ENCODE data around the gene JMJD1C.

Gene JMJD1C

DNA sequence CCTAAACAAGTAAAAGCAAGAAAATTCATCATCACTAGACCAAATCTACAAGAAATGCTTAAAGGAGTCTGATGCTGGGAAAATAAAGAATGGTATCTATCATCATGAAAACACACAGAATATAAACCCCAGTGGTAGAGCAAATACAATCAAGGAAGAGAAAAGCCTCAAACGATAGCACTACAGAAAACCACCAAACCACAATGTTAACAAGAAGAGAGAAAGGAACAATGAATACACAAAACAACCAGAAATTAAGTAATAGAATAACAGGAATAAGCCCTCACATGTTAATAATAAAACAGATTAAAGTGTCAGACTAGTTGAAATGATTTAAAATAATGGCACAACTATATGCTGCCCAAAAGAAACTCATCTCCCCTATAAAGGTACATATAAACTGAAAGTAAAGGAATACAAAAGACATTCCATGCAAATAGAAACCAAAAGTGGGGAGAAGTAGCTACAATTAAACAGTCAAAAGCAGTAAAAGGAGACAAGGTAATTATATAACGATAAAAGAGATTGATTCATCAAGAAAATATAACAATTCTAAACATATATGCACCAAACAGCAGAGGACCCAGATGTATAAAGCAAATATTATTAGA, 77.3 kb downstream of the JMJD1C start:
- DNase-seq: peak; percentile 45
- no peak overlapping the region for H3K4me3 ChIP-seq (ENCODE audit: insufficient read depth in 1 of 2, low read depth in 1 of 2, low read length in 2 of 2)
- H4K8ac ChIP-seq (ENCODE audit: low read length): no peak overlapping the region
- no peak overlapping the region for H3K4ac ChIP-seq (ENCODE audit: low read depth in 1 of 2, low read length in 2 of 2)
- H3K4me1 ChIP-seq (ENCODE audit: control insufficient read depth, insufficient read depth, low read depth, low read length): peaks cover 5% of the 10 kb centered on the region
- no peak overlapping the region for H2AFZ ChIP-seq (ENCODE audit: low read depth, low read length)
- H2BK12ac ChIP-seq (ENCODE audit: low read length in 2 of 2): no peak overlapping the region
- H4K91ac ChIP-seq (ENCODE audit: low read length): no peak overlapping the region
- H3K27me3 ChIP-seq (ENCODE audit: control insufficient read depth in 1 of 2, insufficient read depth in 1 of 2, low read length in 2 of 2): no peaks in the 10 kb centered on the region
- peaks cover 3% of the 10 kb centered on the region for H3K79me1 ChIP-seq (replicated peaks; ENCODE audit: low read length, poor library complexity, severe bottlenecking)
- H2AK5ac ChIP-seq (ENCODE audit: low read length, severe bottlenecking): no peak overlapping the region
- WGBS: no CpG with 5 or more reads among the region's 2 CpGs
- H2BK5ac ChIP-seq (ENCODE audit: low read depth, low read length, poor library complexity, severe bottlenecking): peak overlapping the region; percentile 25
- H3K14ac ChIP-seq (ENCODE audit: low read length in 2 of 2): no peak overlapping the region
- H3K36me3 ChIP-seq (ENCODE audit: control insufficient read depth in 1 of 2, insufficient read depth in 2 of 2, low read depth in 1 of 2, low read length in 2 of 2): no peaks in the 10 kb centered on the region
- H3K27ac ChIP-seq (ENCODE audit: low read length, poor library complexity, severe bottlenecking): no peak overlapping the region
- H3K18ac ChIP-seq (ENCODE audit: low read depth in 1 of 2, low read length in 2 of 2): no peak overlapping the region
- H2BK15ac ChIP-seq (ENCODE audit: low read depth, poor library complexity, severe bottlenecking): no peak overlapping the region
- no peak overlapping the region for H3K4me2 ChIP-seq (ENCODE audit: low read length, poor library complexity, severe bottlenecking)
- H3K23ac ChIP-seq (ENCODE audit: low read length in 2 of 2): no peak overlapping the region
- H3K9me3 ChIP-seq (ENCODE audit: control insufficient read depth, low read length): peaks cover 7% of the 10 kb centered on the region
- no peak overlapping the region for H2BK120ac ChIP-seq (ENCODE audit: low read depth, low read length)
- no peak overlapping the region for H3K9ac ChIP-seq (ENCODE audit: low read length)

DNA sequence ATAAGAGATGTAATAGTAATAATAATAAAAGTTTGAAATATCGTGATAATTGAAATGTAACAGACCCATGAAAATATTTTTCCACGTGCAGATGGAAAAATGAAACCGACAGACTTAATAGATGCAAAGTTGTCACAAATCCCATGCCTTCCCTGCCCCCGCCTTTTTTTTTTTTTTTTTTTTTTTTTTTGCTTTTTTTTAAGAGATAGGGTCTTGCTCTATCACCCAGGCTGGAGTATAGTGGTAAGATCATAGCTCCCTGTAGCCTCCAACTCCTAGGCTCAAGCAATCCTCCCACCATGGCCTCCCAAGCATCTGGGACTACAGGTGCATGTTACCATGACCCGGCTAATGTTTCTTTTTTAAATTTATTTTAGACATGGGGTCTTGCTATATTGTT, 80.5 kb downstream of the JMJD1C start:
- H3K9me3 ChIP-seq (ENCODE audit: control insufficient read depth, low read length): no peaks in the 10 kb centered on the region
- H3K4me1 ChIP-seq (ENCODE audit: control insufficient read depth, insufficient read depth, low read depth, low read length): peaks cover 5% of the 10 kb centered on the region
- no peak overlapping the region for H3K4me3 ChIP-seq (ENCODE audit: insufficient read depth in 1 of 2, low read depth in 1 of 2, low read length in 2 of 2)
- H3K9ac ChIP-seq (ENCODE audit: low read length): no peak overlapping the region
- no peak overlapping the region for H4K91ac ChIP-seq (ENCODE audit: low read length)
- H3K27me3 ChIP-seq (ENCODE audit: control insufficient read depth in 1 of 2, insufficient read depth in 1 of 2, low read length in 2 of 2): no peaks in the 10 kb centered on the region
- H2BK5ac ChIP-seq (ENCODE audit: low read depth, low read length, poor library complexity, severe bottlenecking): no peak overlapping the region
- H2BK12ac ChIP-seq (ENCODE audit: low read length in 2 of 2): no peak overlapping the region
- peaks cover 7% of the 10 kb centered on the region for H3K79me1 ChIP-seq (replicated peaks; ENCODE audit: low read length, poor library complexity, severe bottlenecking)
- no peak overlapping the region for H2BK120ac ChIP-seq (ENCODE audit: low read depth, low read length)
- no peak overlapping the region for H3K27ac ChIP-seq (ENCODE audit: low read length, poor library complexity, severe bottlenecking)
- no peak overlapping the region for H4K8ac ChIP-seq (ENCODE audit: low read length)
- no peak overlapping the region for H3K23ac ChIP-seq (ENCODE audit: low read length in 2 of 2)
- H3K14ac ChIP-seq (ENCODE audit: low read length in 2 of 2): no peak overlapping the region
- H3K36me3 ChIP-seq (ENCODE audit: control insufficient read depth in 1 of 2, insufficient read depth in 2 of 2, low read depth in 1 of 2, low read length in 2 of 2): no peaks in the 10 kb centered on the region
- WGBS: 92% methylated on average over 3 of the region's 5 CpGs
- H3K4me2 ChIP-seq (ENCODE audit: low read length, poor library complexity, severe bottlenecking): no peak overlapping the region
- no peak overlapping the region for H2AK5ac ChIP-seq (ENCODE audit: low read length, severe bottlenecking)
- H3K18ac ChIP-seq (ENCODE audit: low read depth in 1 of 2, low read length in 2 of 2): no peak overlapping the region
- H3K4ac ChIP-seq (ENCODE audit: low read depth in 1 of 2, low read length in 2 of 2): no peak overlapping the region
- H2BK15ac ChIP-seq (ENCODE audit: low read depth, poor library complexity, severe bottlenecking): no peak overlapping the region
- no peak for DNase-seq
- no peak overlapping the region for H2AFZ ChIP-seq (ENCODE audit: low read depth, low read length)

DNA sequence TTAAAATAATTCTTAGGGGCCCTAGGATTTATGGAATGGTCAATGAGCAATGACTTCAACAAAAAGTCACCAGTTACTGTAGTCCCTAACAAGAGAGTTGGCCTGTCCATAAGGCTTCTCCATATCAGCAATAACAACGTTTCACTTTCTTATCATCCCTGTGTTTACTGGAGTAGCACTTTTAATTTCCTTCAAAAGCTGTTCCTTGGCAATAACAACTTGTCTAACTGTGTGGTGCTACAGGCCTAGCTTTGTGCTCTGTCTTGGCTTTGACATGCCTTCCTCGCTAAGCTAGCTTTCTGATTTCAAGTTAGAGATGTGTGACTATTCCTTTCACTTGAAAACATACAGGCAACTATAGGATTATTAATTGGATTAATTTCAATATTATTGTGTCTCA, 81.1 kb downstream of the JMJD1C start:
- Histone ChIP-seq H2BK12ac (ENCODE audit: low read length in 2 of 2) (no peak overlapping the region), H2AK5ac (ENCODE audit: low read length, severe bottlenecking) (no peak overlapping the region), H3K23ac (ENCODE audit: low read length in 2 of 2) (no peak overlapping the region), H3K9me3 (ENCODE audit: control insufficient read depth, low read length) (no peaks in the 10 kb centered on the region), H2BK5ac (ENCODE audit: low read depth, low read length, poor library complexity, severe bottlenecking) (no peak overlapping the region), H3K27me3 (ENCODE audit: control insufficient read depth in 1 of 2, insufficient read depth in 1 of 2, low read length in 2 of 2) (no peaks in the 10 kb centered on the region), H3K9ac (ENCODE audit: low read length) (no peak overlapping the region), H4K8ac (ENCODE audit: low read length) (no peak overlapping the region), H2BK15ac (ENCODE audit: low read depth, poor library complexity, severe bottlenecking) (no peak overlapping the region), H3K79me1 (replicated peaks; ENCODE audit: low read length, poor library complexity, severe bottlenecking) (peaks cover 7% of the 10 kb centered on the region), H3K4ac (ENCODE audit: low read depth in 1 of 2, low read length in 2 of 2) (no peak overlapping the region), H3K4me3 (ENCODE audit: insufficient read depth in 1 of 2, low read depth in 1 of 2, low read length in 2 of 2) (no peak overlapping the region), H3K14ac (ENCODE audit: low read length in 2 of 2) (no peak overlapping the region), H2BK120ac (ENCODE audit: low read depth, low read length) (no peak overlapping the region), H3K4me1 (ENCODE audit: control insufficient read depth, insufficient read depth, low read depth, low read length) (peaks cover 5% of the 10 kb centered on the region), H3K4me2 (ENCODE audit: low read length, poor library complexity, severe bottlenecking) (no peak overlapping the region), H3K36me3 (ENCODE audit: control insufficient read depth in 1 of 2, insufficient read depth in 2 of 2, low read depth in 1 of 2, low read length in 2 of 2) (peaks cover 2 to 5% of the 10 kb centered on the region in 2 experiments), H3K27ac (ENCODE audit: low read length, poor library complexity, severe bottlenecking) (no peak overlapping the region), H4K91ac (ENCODE audit: low read length) (no peak overlapping the region), H2AFZ (ENCODE audit: low read depth, low read length) (no peak overlapping the region), H3K18ac (ENCODE audit: low read depth in 1 of 2, low read length in 2 of 2) (no peak overlapping the region)
- WGBS: 58% methylated on average over 1 of the region's 2 CpGs
- no peak for DNase-seq

DNA sequence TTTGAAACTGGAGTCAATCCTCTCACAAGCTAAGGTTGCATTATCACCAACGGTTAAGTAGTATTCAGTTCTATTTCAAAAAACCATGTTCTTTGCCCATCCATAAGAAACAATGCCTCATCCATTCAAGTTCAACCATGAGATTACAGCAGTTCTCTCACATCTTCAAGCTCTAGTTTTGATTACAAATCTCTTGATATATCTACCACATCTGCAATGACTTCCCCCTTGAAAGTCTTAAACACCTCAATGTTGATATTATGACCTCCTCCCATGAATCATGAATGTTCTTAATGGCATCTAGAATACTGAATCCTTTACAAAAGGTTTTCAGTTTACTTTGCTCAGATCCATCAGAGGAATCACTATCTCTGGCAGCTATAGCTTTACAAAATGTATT, 81.8 kb downstream of the JMJD1C start:
- no peak overlapping the region for H3K4me2 ChIP-seq (ENCODE audit: low read length, poor library complexity, severe bottlenecking)
- H2BK5ac ChIP-seq (ENCODE audit: low read depth, low read length, poor library complexity, severe bottlenecking): no peak overlapping the region
- WGBS: 97% methylated on average over 1 of the region's 1 CpG

More for the DNA sequence above, 81.8 kb downstream of the JMJD1C start:
- H3K9ac ChIP-seq (ENCODE audit: low read length): no peak overlapping the region
- H3K23ac ChIP-seq (ENCODE audit: low read length in 2 of 2): no peak overlapping the region
- no peak overlapping the region for H3K14ac ChIP-seq (ENCODE audit: low read length in 2 of 2)
- H2BK120ac ChIP-seq (ENCODE audit: low read depth, low read length): no peak overlapping the region
- H3K4me1 ChIP-seq (ENCODE audit: control insufficient read depth, insufficient read depth, low read depth, low read length): peaks cover 4% of the 10 kb centered on the region
- H3K27ac ChIP-seq (ENCODE audit: low read length, poor library complexity, severe bottlenecking): no peak overlapping the region
- no peak overlapping the region for H3K18ac ChIP-seq (ENCODE audit: low read depth in 1 of 2, low read length in 2 of 2)
- H3K4ac ChIP-seq (ENCODE audit: low read depth in 1 of 2, low read length in 2 of 2): no peak overlapping the region
- no peak overlapping the region for H2BK15ac ChIP-seq (ENCODE audit: low read depth, poor library complexity, severe bottlenecking)
- no peak overlapping the region for H4K91ac ChIP-seq (ENCODE audit: low read length)
- no peak for DNase-seq
- H3K36me3 ChIP-seq (ENCODE audit: control insufficient read depth in 1 of 2, insufficient read depth in 2 of 2, low read depth in 1 of 2, low read length in 2 of 2): peaks cover 2 to 10% of the 10 kb centered on the region in 2 experiments
- H3K4me3 ChIP-seq (ENCODE audit: insufficient read depth in 1 of 2, low read depth in 1 of 2, low read length in 2 of 2): no peak overlapping the region
- H2AFZ ChIP-seq (ENCODE audit: low read depth, low read length): no peak overlapping the region
- H3K79me1 ChIP-seq (replicated peaks; ENCODE audit: low read length, poor library complexity, severe bottlenecking): peaks cover 7% of the 10 kb centered on the region
- H2BK12ac ChIP-seq (ENCODE audit: low read length in 2 of 2): no peak overlapping the region
- H2AK5ac ChIP-seq (ENCODE audit: low read length, severe bottlenecking): no peak overlapping the region
- no peak overlapping the region for H4K8ac ChIP-seq (ENCODE audit: low read length)
- no peaks in the 10 kb centered on the region for H3K9me3 ChIP-seq (ENCODE audit: control insufficient read depth, low read length)
- H3K27me3 ChIP-seq (ENCODE audit: control insufficient read depth in 1 of 2, insufficient read depth in 1 of 2, low read length in 2 of 2): no peaks in the 10 kb centered on the region
